HEK293T (cell line): Measurements from ENCODE around the gene B3GALT5.

Source experiments
- FOXA1 ChIP-seq: fragments of 450-650 bp; IDR thresholded peaks from 2 replicates; pipeline ENCODE4 v1.6.1; 2016; ENCODE audit warnings: mild to moderate bottlenecking
- SP1 ChIP-seq: fragments of 450-650 bp; IDR thresholded peaks from 2 replicates; pipeline ENCODE4 v1.6.1; 2017
- TARDBP ChIP-seq: fragments of 450-650 bp; IDR thresholded peaks from 2 replicates; pipeline ENCODE4 v1.6.1; 2016

DNA sequence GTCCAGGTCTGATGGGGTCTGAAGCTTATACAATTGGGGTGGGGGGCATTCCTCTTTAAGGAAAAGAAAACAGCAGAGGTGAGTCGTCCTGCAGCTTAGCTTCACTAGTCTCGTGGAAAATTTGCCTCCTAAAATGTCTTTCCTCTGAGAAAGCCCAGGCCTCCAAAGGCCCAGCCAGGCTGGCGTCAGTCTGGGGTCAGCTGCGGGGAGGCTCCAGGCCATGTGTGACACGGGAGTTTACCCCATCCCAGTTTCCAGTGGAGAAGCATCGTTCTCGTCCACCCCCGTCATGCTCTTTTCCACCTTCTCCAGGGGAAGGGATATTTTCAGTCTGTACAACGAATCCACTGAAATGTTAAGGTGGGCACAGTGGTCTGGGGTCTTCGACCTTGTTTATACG lies 42.8 kb downstream of the B3GALT5 start:
- TF ChIP-seq SP1 = no peak
- TF ChIP-seq FOXA1 = no peak
- TF ChIP-seq TARDBP = no peak
